HFF-Myc (cell line): Measurements from ENCODE around the gene ANO7.

Experiments
- DNase-seq: peaks from one replicate; pipeline ENCODE4 v3.0.0-alpha.2; 2011; ENCODE audit warnings: low read depth; ENCODE audit errors: extremely low read depth
- H3K4me3 ChIP-seq: replicated peaks from 2 replicates; pipeline ENCODE4 v1.5.1; 2011; ENCODE audit warnings: low read depth, mild to moderate bottlenecking, control low read depth, low read length
- CTCF ChIP-seq: IDR thresholded peaks from 2 replicates; pipeline ENCODE4 v1.5.1; 2012; ENCODE audit warnings: mild to moderate bottlenecking, low read depth, low read length, control low read depth; ENCODE audit errors: missing control alignments

The ANO7 gene

DNA sequence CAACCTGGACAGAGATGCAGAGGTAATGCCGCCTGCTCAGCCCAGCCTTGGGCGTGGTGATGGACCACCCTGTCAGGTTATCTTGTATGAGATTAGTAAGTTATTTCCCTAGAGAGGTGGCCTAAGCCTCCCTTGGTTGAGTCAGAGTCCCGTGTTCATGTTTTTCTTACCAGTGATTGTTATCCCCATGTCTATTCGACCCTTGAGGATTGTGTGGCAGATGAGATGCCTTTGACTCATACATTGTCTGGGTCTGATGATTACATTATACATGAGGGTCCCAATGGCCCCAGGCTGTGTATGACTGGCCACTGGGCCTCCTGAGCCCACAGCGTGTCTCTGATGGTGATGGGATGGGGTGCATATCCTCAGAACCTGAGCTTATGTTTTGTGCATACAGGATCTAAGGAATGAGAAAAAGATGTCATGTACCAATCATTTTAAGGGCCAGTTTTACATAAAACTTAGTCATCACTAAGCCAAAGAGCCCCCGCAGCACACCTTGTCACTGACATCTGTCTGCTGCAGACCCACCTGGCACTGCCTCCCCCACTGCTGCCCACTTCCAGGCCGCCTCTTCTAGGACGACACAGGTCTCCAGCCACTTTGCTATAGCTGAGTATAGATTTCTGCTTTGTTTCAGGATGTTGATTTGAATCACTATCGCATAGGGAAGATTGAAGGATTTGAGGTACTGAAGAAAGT, 30.5 kb upstream of the ANO7 start:
- no peak for DNase-seq
- H3K4me3 ChIP-seq: no peak overlapping the region
- no peak for TF ChIP-seq CTCF

- TF ChIP-seq CTCF: no peak
- H3K4me3 ChIP-seq: no peak overlapping the region
- no peak for DNase-seq
These were observed 30.0 kb upstream of the ANO7 start for GRCh38 chr2:241158546-241158900.

- TF ChIP-seq CTCF: no peak
- no peak overlapping the region for H3K4me3 ChIP-seq
- DNase-seq: no peak
These were observed 29.4 kb upstream of the ANO7 start for GRCh38 chr2:241159116-241159515.

GRCh38 chr2:241160318-241160717, 28.2 kb upstream of the ANO7 start:
- H3K4me3 ChIP-seq: no peak overlapping the region
- no peak for TF ChIP-seq CTCF
- no peak for DNase-seq

GRCh38 chr2:241161646-241162281, 26.7 kb upstream of the ANO7 start:
- peak; percentile 49 for DNase-seq
- no peak for TF ChIP-seq CTCF
- H3K4me3 ChIP-seq: no peak overlapping the region

DNA sequence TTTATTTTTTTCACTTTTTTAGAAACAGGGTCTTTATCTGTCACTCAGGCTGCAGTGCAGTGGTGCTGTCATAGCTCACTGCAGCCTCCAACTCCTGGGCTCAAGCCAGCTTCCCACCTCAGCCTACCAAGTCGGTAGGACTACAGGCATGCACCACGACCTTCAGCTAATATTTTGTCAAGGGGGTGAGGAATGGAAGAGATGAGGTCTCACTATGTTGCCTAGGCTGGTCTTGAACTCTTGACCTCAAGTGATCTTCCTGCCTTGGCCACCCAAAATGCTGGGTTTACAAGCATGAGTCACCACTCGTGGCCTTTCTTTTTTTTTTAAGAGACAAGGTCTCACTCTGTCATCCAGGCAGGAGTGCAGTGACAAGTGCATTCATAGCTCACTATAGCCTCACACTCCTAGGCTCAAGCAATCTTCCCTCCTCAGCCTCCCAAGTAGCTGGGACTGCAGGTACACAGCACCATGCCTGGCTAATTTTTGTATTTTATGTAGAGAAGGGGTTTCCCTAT, 24.8 kb upstream of the ANO7 start:
- H3K4me3 ChIP-seq: no peak overlapping the region
- DNase-seq: no peak
- no peak for TF ChIP-seq CTCF

DNA sequence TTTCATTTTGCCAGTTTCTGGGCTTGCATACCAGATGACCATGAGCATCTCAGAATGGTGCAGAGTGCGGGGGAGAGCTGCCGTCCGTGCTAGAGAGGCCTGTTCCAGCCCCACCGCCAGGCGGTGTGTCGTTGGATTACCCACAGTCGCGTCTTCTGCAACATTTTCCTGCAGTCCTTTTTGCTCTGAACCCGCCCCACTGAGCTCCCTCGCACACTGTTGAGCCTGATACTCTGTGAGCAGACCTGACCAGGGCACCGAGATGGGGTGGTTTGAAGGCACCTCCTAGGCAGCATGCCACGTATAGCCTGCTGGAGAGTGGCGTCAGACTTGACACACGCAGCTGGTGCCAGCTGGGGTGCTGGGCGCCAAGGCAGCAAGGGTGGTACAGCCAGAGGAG, 20.1 kb upstream of the ANO7 start:
- no peak overlapping the region for H3K4me3 ChIP-seq
- no peak for TF ChIP-seq CTCF
- DNase-seq: no peak
